Esophagus mucosa (tissue), 1 donor: ENCODE data around the gene PUM2. TPM values are rescaled to one million over a fixed set of nuclear protein-coding genes. Genes with fewer than 3 reads are reported as not detected.

Experiments used
- ATAC-seq: fragments of 200-7000 bp; cut with Tn5 transposase; one replicate; pipeline ENCODE4 v1.9.1; 2020
- total RNA-seq: library from RNA; stranded (reverse); gene quantifications from one replicate; pipeline ENCODE4 v1.2.4, GENCODE V29; 2023
- donor health status: DM: yes; HTN: yes; CAD: no.

Gene PUM2
- total RNA-seq, 1 donor from 2014 or later = 53.6 TPM

GRCh38 chr2:20215183-20216040 is 135.2 kb downstream of the PUM2 start:
- ATAC-seq = no peak

GRCh38 chr2:20214566-20215182 is 136.0 kb downstream of the PUM2 start:
- ATAC-seq = no peak

- ATAC-seq = peak; percentile 18
Observed at GRCh38 chr2:20213651-20214565, 136.7 kb downstream of the PUM2 start.

GRCh38 chr2:20212871-20213503 is 137.7 kb downstream of the PUM2 start:
- peak; percentile 68 for ATAC-seq

- ATAC-seq = peak; percentile 64
Observed at GRCh38 chr2:20212459-20212870, 138.2 kb downstream of the PUM2 start.

- no peak for ATAC-seq
Observed at GRCh38 chr2:20211860-20212458, 138.7 kb downstream of the PUM2 start.

- no peak for ATAC-seq
Observed at GRCh38 chr2:20211420-20211819, 139.2 kb downstream of the PUM2 start.

GRCh38 chr2:20210462-20210861 is 140.2 kb downstream of the PUM2 start:
- no peak for ATAC-seq

- peak; percentile 49 for ATAC-seq
Observed at GRCh38 chr2:20209373-20210109, 141.1 kb downstream of the PUM2 start.

- ATAC-seq = no peak
Observed at GRCh38 chr2:20208476-20208859, 142.2 kb downstream of the PUM2 start.

GRCh38 chr2:20207051-20207450 is 143.6 kb downstream of the PUM2 start:
- no peak for ATAC-seq

- ATAC-seq = peak; percentile 17
Observed at GRCh38 chr2:20205915-20206524, 144.6 kb downstream of the PUM2 start.

- no peak for ATAC-seq
Observed at GRCh38 chr2:20205069-20205468, 145.6 kb downstream of the PUM2 start.

- ATAC-seq = peak; percentile 1
Observed at GRCh38 chr2:20203521-20204225, 147.0 kb downstream of the PUM2 start.

GRCh38 chr2:20203072-20203471 is 147.6 kb downstream of the PUM2 start:
- ATAC-seq = no peak

- no peak for ATAC-seq
Observed at GRCh38 chr2:20201671-20202070, 149.0 kb downstream of the PUM2 start.

GRCh38 chr2:20200697-20201555 is 149.7 kb downstream of the PUM2 start:
- ATAC-seq = no peak

- no peak for ATAC-seq
Observed at GRCh38 chr2:20199633-20200270, 150.9 kb downstream of the PUM2 start.
